ENCODE data around the gene SGPL1.

Gene SGPL1

GRCh38 chr10:70814126-70814525, 1.6 kb upstream of the SGPL1 start:
- no peak for DNase-seq

- no peak for DNase-seq
Observed at GRCh38 chr10:70816220-70816894, 609 bp downstream of the SGPL1 start.

- DNase-seq: no peak
Observed at GRCh38 chr10:70820976-70821750, 5.4 kb downstream of the SGPL1 start.

GRCh38 chr10:70822076-70822820, 6.5 kb downstream of the SGPL1 start:
- no peak for DNase-seq

- DNase-seq: no peak
Observed at GRCh38 chr10:70827086-70827757, 11.5 kb downstream of the SGPL1 start.

- DNase-seq: no peak
Observed at GRCh38 chr10:70828923-70829322, 13.2 kb downstream of the SGPL1 start.

GRCh38 chr10:70829543-70829942, 13.8 kb downstream of the SGPL1 start:
- DNase-seq: no peak

GRCh38 chr10:70830164-70830563, 14.4 kb downstream of the SGPL1 start:
- DNase-seq: no peak

- no peak for DNase-seq
Observed at GRCh38 chr10:70832221-70832620, 16.5 kb downstream of the SGPL1 start.

GRCh38 chr10:70832852-70833528, 17.2 kb downstream of the SGPL1 start:
- no peak for DNase-seq

- no peak for DNase-seq
Observed at GRCh38 chr10:70833601-70834000, 17.9 kb downstream of the SGPL1 start.

GRCh38 chr10:70834021-70834420, 18.3 kb downstream of the SGPL1 start:
- DNase-seq: no peak

- no peak for DNase-seq
Observed at GRCh38 chr10:70834441-70835151, 18.8 kb downstream of the SGPL1 start.

GRCh38 chr10:70836319-70836718, 20.6 kb downstream of the SGPL1 start:
- no peak for DNase-seq

GRCh38 chr10:70837660-70838059, 21.9 kb downstream of the SGPL1 start:
- DNase-seq: no peak

GRCh38 chr10:70838270-70838805, 22.6 kb downstream of the SGPL1 start:
- no peak for DNase-seq

GRCh38 chr10:70840836-70841235, 25.1 kb downstream of the SGPL1 start:
- no peak for DNase-seq

GRCh38 chr10:70843333-70843732, 27.6 kb downstream of the SGPL1 start:
- no peak for DNase-seq

- no peak for DNase-seq
Observed at GRCh38 chr10:70843776-70844489, 28.2 kb downstream of the SGPL1 start.

GRCh38 chr10:70845256-70845655, 29.5 kb downstream of the SGPL1 start:
- no peak for DNase-seq

- DNase-seq: no peak
Observed at GRCh38 chr10:70845816-70846215, 30.1 kb downstream of the SGPL1 start.
